NOMO-1 treated with dmso at 0.1 percent for 144 hours (cell line): Measurements from ENCODE around the gene PDHA1.

Source experiments
- DNase-seq: peaks from one replicate; lab custom pipeline; 2025; ENCODE audit not compliant: unreplicated experiment; lab: John Stamatoyannopoulos, UW

The PDHA1 gene

GRCh38 chrX:19343535-19344408 lies at the start of gene PDHA1:
Gene PDHA1, plus strand, starts transcription at chrX:19343927. Its CDS starts 111 bp downstream, at chrX:19344038.
- DNase-seq, result peak; percentile 88

GRCh38 chrX:19303256-19303880 lies 40.4 kb upstream of the PDHA1 start:
- no peak for DNase-seq

GRCh38 chrX:19326567-19326966 lies 17.2 kb upstream of the PDHA1 start:
- DNase-seq, result no peak

GRCh38 chrX:19331831-19332230 lies 11.9 kb upstream of the PDHA1 start:
- no peak for DNase-seq

GRCh38 chrX:19332983-19333382 lies 10.7 kb upstream of the PDHA1 start:
- DNase-seq, result no peak

GRCh38 chrX:19334945-19335626 lies 8.6 kb upstream of the PDHA1 start:
- DNase-seq, result peak; percentile 69

GRCh38 chrX:19342331-19342906 lies 1.3 kb upstream of the PDHA1 start:
- DNase-seq, result no peak

- DNase-seq, result no peak
Observed at GRCh38 chrX:19343085-19343534, 617 bp upstream of the PDHA1 start.

GRCh38 chrX:19344661-19345060 lies 934 bp downstream of the PDHA1 start:
- no peak for DNase-seq

GRCh38 chrX:19347916-19348315 lies 4.2 kb downstream of the PDHA1 start:
- DNase-seq, result no peak

GRCh38 chrX:19349264-19349663 lies 5.5 kb downstream of the PDHA1 start:
- DNase-seq, result no peak

- DNase-seq, result peak; percentile 85
Observed at GRCh38 chrX:19350941-19351384, 7.2 kb downstream of the PDHA1 start.

GRCh38 chrX:19354625-19355024 lies 10.9 kb downstream of the PDHA1 start:
- DNase-seq, result no peak

- no peak for DNase-seq
Observed at GRCh38 chrX:19358521-19358920, 14.8 kb downstream of the PDHA1 start.

GRCh38 chrX:19360903-19361302 lies 17.2 kb downstream of the PDHA1 start:
- DNase-seq, result no peak

GRCh38 chrX:19361701-19362100 lies 18.0 kb downstream of the PDHA1 start:
- no peak for DNase-seq

GRCh38 chrX:19368576-19368975 lies 24.8 kb downstream of the PDHA1 start:
- no peak for DNase-seq

GRCh38 chrX:19370061-19370460 lies 26.3 kb downstream of the PDHA1 start:
- no peak for DNase-seq

GRCh38 chrX:19372170-19372546 lies 28.4 kb downstream of the PDHA1 start:
- peak; percentile 65 for DNase-seq

- DNase-seq, result no peak
Observed at GRCh38 chrX:19372547-19373331, 29.0 kb downstream of the PDHA1 start.
